Bronchial epithelial cell (primary cell): Measurements from ENCODE around the gene RBM38. TPM values are rescaled to one million over a fixed set of nuclear protein-coding genes. Genes with fewer than 3 reads are reported as not detected.

Experiments used
- DNase-seq: peaks from one replicate; pipeline ENCODE4 v3.0.0-alpha.2; 2010; ENCODE audit warnings: low read depth
- FAIRE-seq: peaks from 2 replicates; lab custom pipeline; 2011; peaks lifted over from hg19 to GRCh38; lab: Jason Lieb, UNC
- H3K27me3 ChIP-seq: 2 replicates; pipeline ENCODE4 v1.5.1; 2011; ENCODE audit warnings: low read length; ENCODE audit not compliant: control insufficient read depth, insufficient read depth
- H3K36me3 ChIP-seq: 2 replicates; pipeline ENCODE4 v1.5.1; 2011; ENCODE audit warnings: low read length; ENCODE audit not compliant: control insufficient read depth, insufficient read depth
- H3K4me3 ChIP-seq: 2 replicates; pipeline ENCODE4 v1.5.1; 2011; ENCODE audit warnings: mild to moderate bottlenecking, low read depth, low read length, control low read depth
- total RNA-seq: library from RNA; depleted of rRNA; stranded (reverse); fragments of >200 nt; gene quantifications from 2 replicates; pipeline ENCODE4 v1.2.1, GENCODE V29; 2014
- TF ChIP-seq, protein P1 (sequence below): IDR thresholded peaks from 2 replicates; pipeline ENCODE4 v1.5.1; 2011; ENCODE audit warnings: mild to moderate bottlenecking, moderate library complexity, low read length, control low read depth, inconsistent platforms; ENCODE audit not compliant: insufficient read depth, severe bottlenecking

Gene RBM38
- total RNA-seq, 1 donor from 2014 or later, result 6.8 TPM

DNA sequence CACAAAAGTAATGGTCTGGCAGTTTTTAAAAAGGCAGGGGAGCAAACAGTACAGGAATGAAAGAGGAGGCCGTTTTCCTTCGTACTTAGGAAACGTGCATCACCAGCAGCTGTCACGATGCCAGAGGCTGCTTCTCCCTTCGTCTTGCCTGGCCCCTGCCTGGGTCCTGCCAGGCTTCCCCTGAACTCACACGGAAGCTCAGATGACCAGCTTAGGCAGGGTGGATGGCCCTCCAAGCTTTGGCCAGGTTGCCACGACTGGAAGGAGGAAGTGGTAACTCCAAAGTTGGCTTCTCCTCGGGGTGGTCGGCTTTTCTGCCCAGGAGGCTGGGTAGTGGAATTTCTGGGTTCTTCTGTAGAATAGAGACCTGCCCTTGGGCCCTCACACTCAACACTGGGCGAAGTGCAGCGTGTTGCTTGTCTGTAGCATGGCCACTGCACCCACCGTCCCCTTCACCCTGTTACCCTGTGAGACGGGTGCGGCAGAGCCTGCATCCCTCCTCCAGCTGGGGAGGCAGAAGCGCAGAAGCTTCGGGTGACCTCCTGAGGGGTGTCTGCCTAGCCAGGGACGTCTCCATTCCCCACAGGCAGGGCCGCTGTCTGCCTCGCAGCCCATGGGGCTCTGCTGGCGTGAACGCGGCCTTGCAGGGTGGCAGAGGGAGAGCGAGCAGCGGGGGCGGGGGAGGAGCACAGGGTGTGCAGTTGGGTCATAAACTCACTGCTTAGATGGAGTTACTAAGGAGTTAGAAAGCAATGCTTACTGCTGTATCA, 18.4 kb upstream of the RBM38 start:
- no peak for DNase-seq

DNA sequence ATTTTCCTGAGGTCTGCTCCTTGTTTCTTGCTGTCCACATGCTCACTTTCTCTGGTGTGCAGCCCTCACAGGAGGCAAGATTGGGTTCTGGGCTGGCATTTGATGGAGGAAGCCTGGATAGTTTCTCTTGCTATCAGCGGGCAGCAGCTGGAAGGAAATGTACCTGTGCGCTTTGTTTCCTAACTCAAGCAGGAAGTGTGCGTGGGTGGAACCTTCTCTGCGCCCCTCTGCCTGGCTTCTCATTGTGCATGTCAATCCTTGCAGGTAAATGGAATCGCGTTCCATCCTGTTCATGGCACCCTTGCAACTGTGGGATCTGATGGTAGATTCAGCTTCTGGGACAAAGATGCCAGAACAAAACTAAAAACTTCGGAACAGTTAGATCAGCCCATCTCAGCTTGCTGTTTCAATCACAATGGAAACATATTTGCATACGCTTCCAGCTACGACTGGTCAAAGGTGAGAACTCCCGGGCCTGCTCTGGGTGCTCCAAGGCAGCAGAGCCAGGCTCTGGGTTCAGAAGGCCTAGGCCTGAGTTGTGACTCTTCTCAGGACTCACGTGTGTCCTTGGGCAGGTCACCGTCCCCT, 16.8 kb upstream of the RBM38 start:
- TF ChIP-seq, protein P1, sequence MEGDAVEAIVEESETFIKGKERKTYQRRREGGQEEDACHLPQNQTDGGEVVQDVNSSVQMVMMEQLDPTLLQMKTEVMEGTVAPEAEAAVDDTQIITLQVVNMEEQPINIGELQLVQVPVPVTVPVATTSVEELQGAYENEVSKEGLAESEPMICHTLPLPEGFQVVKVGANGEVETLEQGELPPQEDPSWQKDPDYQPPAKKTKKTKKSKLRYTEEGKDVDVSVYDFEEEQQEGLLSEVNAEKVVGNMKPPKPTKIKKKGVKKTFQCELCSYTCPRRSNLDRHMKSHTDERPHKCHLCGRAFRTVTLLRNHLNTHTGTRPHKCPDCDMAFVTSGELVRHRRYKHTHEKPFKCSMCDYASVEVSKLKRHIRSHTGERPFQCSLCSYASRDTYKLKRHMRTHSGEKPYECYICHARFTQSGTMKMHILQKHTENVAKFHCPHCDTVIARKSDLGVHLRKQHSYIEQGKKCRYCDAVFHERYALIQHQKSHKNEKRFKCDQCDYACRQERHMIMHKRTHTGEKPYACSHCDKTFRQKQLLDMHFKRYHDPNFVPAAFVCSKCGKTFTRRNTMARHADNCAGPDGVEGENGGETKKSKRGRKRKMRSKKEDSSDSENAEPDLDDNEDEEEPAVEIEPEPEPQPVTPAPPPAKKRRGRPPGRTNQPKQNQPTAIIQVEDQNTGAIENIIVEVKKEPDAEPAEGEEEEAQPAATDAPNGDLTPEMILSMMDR, result no peak
- DNase-seq, result no peak
- FAIRE-seq, result no peak

More for the DNA sequence above, 18.4 kb upstream of the RBM38 start:
- no peak for FAIRE-seq
- Histone ChIP-seq H3K4me3 (no peak overlapping the region), H3K36me3 (peaks cover 40% of the 10 kb centered on the region), H3K27me3 (no peaks in the 10 kb centered on the region)
- TF ChIP-seq, protein P1, result no peak

GRCh38 chr20:57374931-57375651, 16.1 kb upstream of the RBM38 start:
- DNase-seq (no peak), FAIRE-seq (no peak)
- H3K4me3 ChIP-seq, result no peak overlapping the region
- TF ChIP-seq, protein P1, result no peak
- no peaks in the 10 kb centered on the region for H3K27me3 ChIP-seq
- peaks cover 31% of the 10 kb centered on the region for H3K36me3 ChIP-seq

More for the DNA sequence above, 16.8 kb upstream of the RBM38 start:
- Histone ChIP-seq H3K27me3 (no peaks in the 10 kb centered on the region), H3K36me3 (peaks cover 37% of the 10 kb centered on the region), H3K4me3 (no peak overlapping the region)

DNA sequence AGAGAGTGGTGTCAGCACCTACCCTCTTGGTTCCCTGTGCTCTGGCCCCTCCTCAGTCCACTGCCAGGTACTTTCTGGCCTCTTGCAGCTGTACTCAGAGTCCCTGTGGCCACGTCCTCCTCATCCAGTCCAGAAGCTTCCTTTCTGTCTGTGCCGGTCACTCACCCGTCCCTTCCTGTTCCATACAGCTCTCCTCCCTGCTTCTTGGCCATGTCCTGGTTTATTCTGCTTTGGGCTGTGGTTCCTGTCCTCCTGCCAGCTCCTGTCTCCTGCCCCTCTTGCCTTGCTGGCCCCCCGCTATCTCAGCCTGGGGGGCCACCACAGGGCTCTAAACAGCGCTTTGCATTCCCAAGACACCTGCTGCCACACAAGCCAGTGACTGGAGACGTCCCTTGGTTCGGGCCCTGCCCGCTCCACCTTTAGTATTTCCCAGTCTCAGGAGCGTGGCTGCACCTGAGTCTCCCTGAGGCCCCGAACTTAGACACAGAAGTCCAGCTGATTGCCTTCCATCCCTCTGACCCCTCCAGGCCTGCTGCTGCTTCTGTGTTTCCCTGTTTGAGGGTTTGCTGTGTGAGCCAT, 15.5 kb upstream of the RBM38 start:
- no peak overlapping the region for H3K4me3 ChIP-seq
- DNase-seq, result no peak
- no peak for FAIRE-seq
- H3K36me3 ChIP-seq, result peaks cover 27% of the 10 kb centered on the region
- TF ChIP-seq, protein P1, result no peak
- H3K27me3 ChIP-seq, result no peaks in the 10 kb centered on the region

DNA sequence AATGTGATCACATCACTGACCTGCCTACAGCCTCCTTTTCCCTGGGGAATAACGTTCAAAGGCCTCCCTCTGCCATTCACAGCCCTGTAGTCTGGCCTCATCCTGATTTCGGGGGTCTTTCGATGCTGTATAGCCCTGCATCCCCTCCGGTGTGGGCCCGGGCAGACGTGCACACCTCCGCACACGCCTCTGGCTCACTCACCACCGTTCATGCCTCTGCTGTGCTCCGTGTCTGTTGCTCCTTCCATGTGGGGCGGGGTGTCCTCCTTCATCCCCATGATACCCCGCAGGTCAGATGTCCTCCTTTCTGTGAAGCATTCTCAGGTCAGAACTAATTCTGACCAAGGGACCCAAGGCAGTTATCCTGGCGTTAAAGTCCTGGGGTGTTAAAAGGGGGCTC, 13.8 kb upstream of the RBM38 start:
- TF ChIP-seq, protein P1, result no peak

More for the DNA sequence above, 13.8 kb upstream of the RBM38 start:
- no peak for DNase-seq
- FAIRE-seq, result no peak
- no peak overlapping the region for H3K4me3 ChIP-seq
- H3K27me3 ChIP-seq, result no peaks in the 10 kb centered on the region
- peaks cover 24% of the 10 kb centered on the region for H3K36me3 ChIP-seq
